ENCODE results near the gene ADPRM.
"Not testable (repeated sequence)": the region's sequence is repeated elsewhere in the genome, so short reads cannot be mapped to it uniquely, and the experiment has no call there.

Gene ADPRM

GRCh38 chr17:10702574-10702973 lies 5.2 kb downstream of the ADPRM start:
- no peak for DNase-seq

GRCh38 chr17:10705727-10706126 lies 8.3 kb downstream of the ADPRM start:
- DNase-seq, result no peak

DNA sequence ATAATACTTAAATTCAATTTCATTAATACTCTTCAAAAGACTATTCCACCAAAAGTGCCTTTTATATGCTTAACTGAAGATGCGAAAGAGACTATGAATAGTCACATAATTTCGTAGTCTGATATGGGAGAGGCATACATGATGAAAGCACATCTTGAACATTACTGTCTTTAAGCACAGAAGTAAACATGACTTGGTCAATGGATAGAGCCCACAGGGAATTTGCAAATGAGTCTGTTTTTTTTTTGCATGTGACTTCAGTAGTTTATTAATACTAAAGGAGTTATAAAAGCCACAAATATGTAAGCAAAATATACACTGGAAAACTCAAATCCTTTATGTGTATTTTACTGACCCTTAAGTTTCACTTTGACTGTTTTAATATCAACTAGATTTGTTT lies 15.9 kb downstream of the ADPRM start:
- DNase-seq, result no peak

GRCh38 chr17:10716218-10716617 lies 18.8 kb downstream of the ADPRM start:
- no peak for DNase-seq

DNA sequence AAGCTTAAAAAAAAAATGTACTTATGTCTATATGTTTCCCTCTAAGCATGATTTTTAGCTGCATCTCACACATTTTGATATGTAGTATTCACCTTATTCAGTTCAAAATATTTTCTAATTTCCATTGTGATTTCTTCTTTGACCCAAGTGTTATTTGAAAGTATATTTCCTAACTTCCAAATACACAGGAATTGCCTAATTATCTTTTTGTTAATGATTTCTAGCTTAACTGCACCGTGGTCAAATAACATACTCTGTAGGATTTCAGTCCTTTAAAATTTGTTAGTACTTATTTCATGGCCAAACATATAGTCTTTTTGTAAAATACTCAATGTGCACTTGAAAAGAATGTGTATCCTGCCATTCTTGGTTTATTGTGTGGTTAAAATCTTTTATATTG lies 21.2 kb downstream of the ADPRM start:
- DNase-seq, result no peak

GRCh38 chr17:10724546-10725195 lies 27.3 kb downstream of the ADPRM start:
- DNase-seq, result no peak

DNA sequence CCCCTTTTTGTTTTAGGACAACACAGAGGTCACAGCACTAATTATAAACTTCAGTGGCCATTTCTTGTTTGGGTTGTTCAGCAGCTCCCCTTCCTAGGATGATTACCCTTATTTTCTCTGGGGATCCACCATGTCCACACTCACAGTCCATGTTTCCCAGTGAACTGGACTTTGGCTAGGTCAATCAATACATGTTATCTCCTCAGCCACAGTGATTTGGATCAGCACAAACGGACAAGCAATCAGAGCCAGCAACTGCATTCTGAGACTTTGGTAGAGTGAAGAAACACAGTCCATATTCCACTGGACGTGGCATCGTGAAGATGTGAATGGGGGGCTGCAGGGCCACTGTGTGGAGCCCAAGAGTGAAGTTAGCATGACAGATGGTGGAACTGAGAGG lies 27.9 kb downstream of the ADPRM start:
- DNase-seq, result no peak

- DNase-seq, result no peak
Observed at GRCh38 chr17:10726196-10726595, 28.8 kb downstream of the ADPRM start.

DNA sequence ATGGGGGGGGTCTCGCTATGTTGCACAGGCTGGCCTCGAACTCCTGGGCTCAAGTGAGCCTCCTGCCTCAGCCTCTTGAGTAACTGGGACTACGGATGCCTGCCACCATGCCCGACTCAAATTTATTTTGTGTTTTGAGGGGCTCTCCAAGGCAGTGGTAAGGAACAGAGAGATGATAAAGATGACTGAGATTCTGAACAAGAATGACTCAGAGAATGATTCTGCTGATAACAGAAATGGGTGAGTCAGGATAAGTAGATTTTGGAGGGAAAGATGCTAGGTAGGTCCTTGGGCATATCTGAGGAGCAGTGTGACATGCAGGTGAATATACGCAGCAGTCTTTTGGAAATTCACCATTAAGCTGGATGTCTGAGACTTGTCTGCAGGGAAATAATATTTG lies 29.8 kb downstream of the ADPRM start:
- no peak for DNase-seq

GRCh38 chr17:10728331-10728892 lies 31.0 kb downstream of the ADPRM start:
- no peak for DNase-seq

DNA sequence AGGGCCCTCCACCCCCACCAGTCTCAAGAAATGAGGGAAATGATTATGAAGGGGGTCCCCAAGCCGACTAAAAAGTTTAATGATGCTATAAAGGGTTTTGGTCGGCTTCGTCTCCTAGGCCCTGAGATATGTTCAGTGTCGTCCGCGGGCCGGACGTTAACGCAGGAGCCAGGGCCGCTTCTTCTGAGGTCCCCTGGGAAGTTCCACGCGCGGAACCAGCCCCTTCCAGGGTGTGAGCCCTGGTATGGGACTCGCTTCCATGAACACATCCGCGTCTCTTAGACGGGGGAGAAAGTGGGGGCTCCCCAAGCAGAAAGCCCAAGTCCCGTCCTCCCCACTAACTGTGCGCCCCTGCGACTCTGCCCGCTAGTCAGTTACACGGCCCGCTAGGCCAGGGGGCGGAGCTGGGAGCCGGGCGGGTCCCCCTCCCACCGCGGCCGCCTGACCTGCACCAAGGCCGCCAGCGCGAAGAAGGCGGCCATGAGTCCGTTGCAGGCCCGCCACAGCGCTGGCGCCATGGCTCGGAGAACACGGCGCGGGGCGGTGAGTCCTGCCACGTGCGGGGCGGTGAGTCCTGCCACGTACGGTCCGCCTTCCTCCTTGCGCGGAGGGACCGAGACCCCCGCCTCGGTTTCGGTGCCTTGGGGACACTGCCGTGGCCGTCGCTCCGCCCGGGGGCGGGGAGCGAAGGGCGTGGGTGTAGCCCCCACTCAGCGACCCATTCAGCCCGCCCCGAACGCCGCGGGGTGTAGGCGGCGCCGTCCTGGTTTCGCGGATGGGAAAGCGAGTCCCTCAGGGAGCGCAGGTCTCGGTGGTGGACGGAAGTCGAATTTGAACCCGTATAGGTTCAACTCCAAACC lies 32.2 kb downstream of the ADPRM start, which contains the start of gene TMEM220:
Gene TMEM220, minus strand, starts transcription at position 690 of the 860 bp plus-strand sequence. Its CDS starts 172 bp downstream, at position 518.
- DNase-seq, result no peak

DNA sequence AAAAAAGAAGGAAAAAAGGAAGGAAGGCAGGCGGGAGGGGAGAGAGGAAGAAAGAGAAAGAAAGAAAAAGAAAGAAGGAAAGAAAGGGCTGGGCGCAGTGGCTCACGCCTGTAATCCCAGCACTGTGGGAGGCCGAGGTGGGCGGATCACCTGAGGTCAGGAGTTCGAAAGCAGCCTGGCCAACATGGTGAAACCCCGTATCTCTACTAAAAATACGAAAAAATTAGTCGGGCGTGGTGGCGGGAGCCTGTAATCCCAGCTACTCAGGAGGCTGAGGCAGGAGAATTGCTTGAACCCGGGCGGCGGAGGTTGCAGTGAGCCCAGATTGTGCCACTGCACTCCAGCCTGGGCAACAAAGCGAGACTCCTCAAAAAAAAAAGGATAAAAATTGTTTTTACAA lies 32.9 kb downstream of the ADPRM start:
- not testable (repeated sequence) for DNase-seq

- no peak for DNase-seq
Observed at GRCh38 chr17:10731408-10731879, 34.0 kb downstream of the ADPRM start.

GRCh38 chr17:10732121-10732520 lies 34.7 kb downstream of the ADPRM start:
- DNase-seq, result not testable (repeated sequence)

GRCh38 chr17:10733666-10734065 lies 36.3 kb downstream of the ADPRM start:
- no peak for DNase-seq

DNA sequence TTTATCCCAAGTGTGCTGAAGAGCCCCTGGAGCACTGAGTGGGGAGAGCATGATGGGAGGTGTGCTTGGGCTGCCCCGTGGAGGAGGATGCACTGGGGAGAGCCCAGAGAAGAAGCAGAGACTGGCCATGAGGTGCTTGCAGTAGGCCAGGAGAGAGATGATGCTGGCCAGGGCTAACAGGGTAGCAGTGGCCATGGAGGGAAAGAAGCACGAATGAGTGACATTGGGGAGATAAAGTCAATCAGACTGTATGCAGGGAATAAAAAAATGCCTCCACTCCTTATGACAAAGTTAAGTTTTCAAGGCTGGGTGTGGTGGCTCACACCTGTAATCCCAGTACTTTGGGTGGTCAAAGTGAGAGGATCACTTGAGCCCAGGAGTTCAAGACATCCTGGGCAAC lies 37.9 kb downstream of the ADPRM start:
- no peak for DNase-seq

DNA sequence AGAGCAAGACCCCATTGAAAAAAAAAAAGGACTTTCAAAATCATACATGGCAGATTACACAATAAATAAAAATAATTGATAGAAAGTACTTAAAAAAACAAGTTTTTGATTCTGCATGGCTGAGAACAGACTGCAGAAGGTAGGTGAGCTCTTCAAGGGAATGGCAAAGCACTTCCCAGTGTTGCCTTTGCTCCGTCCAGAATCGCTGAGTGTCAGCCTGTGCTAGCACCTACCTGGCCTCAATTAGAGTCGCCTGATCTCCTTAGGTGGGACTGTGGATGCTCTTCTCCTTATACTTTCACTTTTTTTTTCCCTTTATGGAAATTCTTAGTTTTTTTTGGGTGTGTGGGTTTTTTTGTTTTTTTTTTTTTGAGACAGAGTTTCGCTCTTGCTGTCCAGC lies 38.4 kb downstream of the ADPRM start:
- DNase-seq, result no peak

- no peak for DNase-seq
Observed at GRCh38 chr17:10737168-10737622, 39.8 kb downstream of the ADPRM start.

DNA sequence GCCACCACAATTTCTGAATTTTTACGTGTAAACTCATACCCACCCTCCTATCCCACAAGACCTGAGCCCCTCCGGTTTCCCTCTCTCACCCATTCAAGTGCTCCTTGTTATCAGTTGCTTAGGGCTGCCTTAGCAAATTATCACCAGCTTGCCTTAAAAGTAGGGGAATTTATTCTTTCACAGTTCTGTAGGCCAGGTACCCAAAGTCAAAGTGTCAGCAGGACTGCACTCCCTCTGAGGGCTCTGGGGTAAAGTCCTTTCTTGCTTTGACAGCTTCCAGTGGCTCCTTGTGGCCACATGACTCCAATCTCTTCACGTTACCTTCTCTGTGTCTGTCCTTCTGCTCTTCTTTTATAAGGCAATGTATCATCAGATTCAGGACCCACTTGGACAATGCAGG lies 40.3 kb downstream of the ADPRM start:
- no peak for DNase-seq

DNA sequence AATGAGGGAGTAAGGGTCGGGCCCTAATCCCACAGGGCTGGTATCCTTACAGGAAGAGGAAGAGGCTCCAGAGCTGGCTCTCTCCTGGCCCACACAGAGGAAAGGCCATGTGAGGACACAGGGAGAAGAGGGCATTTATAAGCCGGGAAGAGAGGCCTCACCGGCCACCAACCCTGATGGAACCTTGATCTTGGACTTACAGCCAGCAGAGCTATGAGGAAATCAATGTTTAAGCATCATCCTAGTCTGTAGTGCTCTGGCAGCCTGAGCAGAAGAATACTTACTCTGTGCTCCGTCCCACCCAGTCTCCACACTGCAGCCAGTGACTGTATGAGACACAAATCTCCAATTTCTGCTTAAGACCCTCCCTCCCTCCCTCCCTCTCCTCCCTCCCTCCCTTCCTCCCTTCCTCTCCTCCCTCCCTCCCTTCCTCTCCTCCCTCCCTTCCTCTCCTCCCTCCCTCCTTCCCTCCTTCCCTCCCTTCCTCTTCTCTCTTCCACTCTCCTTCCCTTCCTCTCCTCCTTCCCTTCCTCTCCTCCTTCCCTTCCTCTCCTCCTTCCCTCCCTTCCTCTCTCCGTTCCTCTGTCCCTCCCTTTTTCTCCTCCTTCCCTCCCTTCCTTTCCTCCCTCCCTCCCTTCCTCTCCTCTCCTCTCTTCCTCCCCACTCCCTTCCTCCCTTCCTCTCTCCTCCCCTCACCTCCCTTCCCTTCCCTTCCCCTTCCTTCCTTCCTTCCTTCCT lies 41.3 kb downstream of the ADPRM start:
- no peak for DNase-seq

DNA sequence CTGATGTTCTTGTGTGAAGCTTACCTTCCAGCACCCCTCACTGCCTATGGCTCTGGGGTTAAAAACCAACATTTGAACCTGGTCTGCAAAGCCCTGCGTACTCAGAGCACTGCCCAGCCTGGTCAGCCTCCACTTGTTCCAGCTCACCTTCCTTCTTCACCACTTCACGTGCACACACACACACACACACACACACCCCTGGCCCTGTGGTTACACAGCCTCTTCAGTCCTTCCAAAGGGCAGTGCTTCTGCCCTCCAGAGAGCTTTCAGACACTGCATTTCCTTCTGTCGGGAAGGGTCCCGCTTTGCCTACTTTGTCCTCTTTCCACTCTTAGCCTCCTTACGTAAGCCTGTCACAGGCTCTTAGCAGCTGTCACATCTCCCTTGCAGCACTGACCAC lies 42.0 kb downstream of the ADPRM start:
- DNase-seq, result no peak

DNA sequence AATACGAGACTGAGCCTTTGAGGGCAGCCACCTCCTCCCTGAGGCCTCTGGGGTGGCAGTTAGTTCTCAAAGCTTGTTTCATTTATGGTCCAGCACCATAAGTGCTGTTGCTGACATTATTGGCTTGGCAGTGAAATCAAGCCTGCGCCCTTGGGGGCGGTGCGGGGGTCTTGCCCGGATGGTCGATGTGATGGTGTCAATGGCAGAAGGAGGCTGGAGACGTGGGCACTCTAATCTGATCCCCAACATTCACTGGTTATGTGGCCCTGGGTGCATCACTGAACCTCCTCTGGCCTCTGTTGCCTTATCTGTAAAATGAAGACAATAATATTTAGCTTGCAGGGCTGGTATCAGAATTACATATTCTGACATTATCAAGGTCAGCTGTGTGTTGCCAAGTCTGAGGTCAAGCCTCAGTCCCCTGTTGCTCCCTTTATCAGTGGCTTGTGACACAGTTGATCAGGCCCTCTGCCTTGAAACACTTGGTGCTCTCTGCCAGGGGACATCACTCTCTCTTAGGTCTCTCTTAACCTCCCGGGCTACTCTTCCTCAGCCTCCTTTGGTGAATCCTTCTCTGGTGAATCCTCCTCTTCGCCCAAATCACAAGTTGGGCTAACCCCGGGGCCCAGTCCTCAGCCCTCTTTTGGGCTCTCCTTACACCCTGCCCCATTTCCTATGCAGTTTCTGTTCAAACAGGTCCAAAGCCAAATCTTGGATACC lies 44.2 kb downstream of the ADPRM start:
- DNase-seq, result no peak
